Retina (tissue), 1 donor: ENCODE results near the gene TEDC2.
A peak's percentile ranks its signal among the peaks of the same experiment; 100 is the strongest.

ENCODE experiments used
- DNase-seq: peaks from one replicate; pipeline ENCODE4 v3.0.0-alpha.2; 2016

TEDC2 gene

DNA sequence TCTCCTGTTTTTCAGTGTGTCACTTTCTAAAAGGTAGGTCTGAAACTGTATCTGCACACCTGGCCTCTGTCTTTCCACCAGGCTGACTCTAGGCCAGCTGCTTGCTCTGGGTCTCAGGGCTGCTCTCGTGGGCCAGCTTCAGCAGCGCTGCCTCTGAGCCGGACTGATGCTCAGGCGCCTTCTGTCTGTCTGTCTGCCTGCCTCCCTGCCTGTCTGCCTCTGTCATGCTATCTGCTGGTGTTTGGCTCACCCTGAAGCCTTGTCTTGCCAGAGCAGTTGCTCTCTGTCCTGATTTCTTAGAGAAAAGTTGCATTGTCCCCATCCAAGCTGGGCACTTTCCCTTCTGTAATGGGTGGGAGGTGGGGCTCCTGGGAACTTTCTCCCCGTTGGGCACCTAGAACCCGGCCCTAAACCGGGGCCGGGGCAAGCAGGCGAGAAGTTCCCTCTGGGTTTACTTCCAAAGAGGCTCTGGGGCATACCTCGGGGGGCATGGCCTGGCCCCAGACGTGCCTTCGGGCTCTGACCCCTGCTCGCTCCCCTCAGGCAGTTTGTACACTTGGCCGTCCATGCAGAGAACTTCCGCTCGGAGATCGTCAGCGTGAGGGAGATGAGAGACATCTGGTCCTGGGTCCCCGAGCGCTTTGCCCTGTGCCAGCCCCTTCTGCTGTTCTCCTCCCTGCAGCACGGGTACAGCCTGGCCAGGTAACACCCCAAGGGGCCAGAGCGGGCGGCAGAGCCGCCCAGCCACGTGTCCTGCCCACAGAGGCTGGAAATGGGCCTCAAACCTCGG is 38.0 kb downstream of the TEDC2 start:
- DNase-seq: no peak

DNA sequence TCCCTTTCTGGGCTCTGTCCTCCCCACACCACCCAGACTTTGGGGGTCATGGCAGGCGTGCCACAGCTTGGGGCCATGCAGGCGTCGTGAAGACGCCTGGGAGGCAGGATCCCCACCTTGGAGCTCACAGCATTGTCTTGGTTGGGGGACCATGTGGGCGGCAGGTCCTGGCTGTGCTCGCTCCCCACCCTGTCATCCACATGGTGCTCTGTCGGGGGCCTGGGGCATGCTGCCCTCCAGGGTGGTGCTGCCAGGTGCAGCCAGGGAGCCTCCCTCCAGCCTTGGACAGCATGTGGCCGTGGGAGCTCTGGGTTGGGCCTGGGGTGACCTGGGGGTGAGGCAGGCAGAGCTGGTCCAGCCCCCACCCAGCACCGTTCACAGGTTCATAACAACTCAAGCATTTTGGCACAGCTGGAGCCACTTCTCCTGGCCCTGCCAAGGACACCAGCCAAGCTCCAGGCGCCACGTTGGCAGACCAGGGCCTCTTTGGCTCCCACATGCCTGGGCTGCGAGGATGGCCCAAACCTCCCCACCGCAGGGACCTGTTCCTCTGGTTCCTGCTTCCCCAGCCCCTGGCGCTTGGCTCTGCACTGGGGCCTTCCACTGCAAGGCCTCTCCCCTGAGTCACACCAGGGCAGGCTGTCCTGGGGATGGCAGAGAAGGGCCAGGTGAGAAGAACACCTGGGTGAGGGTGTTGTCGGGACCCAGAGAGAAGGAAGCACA is 38.8 kb downstream of the TEDC2 start:
- no peak for DNase-seq

DNA sequence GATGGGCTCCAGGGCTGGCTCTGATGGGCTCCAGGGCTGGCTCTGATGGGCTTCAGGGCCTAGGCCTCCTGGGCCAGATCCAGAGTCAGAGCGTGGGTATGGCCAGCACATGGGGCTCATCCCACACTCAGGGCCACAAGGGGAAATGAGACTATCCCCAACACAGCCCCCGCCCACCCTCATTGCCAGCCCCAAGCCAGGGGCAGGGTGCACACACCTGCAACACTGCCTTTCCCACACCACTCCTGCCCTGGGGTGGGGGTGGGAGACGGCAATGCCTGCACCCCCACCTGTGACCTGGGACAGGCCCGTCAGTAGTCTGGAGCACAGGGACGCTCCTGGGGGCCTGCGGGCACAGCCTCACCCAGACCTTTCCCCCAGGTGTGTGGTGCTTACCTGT is 39.5 kb downstream of the TEDC2 start:
- no peak for DNase-seq

DNA sequence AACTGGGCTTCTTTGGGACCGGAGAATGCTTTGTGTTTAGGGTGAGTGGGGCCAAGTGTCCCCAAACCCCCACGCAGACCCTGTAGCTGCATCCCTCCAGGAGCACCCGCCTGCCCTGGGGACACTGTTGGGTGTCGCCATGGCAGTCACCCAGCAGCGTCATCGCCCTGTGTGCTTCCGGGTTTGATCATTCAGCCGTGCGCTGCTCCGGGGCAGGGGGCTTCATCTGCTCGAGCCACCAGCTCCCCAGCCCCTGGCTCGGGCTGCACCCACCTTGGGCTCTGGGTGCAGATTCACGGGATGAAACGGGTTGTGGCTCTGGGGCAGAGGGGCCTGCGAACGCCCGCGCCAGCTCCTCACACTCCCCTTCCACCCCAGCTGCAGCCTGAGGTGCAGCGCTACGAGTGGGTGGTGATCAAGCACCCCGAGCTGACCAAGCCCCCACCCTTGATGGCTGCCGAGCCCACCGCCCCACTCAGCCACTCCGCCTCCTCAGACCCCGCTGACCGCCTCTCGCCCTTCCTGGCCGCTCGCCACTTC is 40.1 kb downstream of the TEDC2 start:
- DNase-seq: no peak

DNA sequence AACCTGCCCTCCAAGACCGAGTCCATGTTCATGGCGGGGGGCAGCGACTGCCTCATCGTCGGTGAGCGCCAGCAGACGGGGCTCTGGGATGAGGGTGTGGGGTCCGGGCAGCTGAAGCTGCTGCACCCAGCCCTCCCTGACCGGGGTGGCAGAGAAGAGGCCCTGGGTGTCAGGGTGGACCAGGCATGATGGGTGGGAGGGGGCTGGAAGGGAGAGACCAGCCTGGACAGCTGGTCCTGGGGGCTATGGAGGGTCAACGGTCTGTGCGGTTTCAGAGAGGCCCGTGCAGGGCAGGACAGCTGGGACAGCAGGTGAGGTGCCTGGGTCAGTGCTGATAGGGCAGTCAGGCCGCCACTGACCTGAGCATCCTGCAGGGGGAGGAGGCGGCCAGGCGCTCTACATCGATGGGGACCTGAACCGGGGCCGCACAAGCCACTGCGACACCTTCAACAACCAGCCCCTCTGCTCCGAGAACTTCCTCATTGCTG is 40.6 kb downstream of the TEDC2 start:
- DNase-seq: no peak

DNA sequence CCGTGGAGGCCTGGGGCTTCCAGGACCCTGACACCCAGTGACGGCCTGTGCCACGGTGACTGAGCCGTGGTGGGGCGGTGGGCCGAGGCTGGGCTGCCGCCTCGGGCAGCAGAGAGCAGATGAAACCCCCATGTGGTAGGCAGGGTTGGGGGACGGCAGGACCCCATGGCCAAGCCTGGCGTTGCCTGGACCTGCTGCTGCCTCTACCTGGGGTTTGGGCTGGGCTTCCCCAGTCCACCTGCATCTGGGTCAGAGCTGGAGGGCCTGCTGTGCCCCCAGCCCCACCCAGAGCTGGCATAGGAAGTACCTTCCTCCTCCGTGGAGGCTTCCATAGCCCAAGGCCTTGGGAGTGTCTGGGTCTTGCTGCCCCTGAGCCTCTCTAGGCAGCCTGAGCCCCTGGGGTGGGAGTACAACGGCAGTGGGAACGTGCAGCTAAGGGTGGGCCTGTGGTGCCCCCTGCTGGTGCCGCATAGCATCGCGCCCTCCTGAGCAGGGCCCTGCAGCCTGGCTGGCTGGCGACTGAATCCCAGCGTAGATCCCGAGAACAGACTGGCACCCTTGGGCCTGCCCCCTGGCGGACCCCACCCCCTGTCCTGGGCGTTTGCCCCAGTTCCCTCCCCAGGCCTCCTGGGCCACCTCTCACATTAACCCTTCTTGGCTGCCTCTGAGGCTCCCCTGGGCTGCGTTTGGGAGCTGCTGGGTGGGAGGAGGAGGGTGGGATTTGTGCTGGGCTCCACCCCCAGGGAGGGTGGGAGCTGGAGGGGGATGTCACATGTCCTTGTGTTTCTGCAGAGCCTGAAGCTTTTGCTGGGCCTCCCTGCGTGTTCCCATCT is 41.2 kb downstream of the TEDC2 start:
- DNase-seq: peak; percentile 97

- no peak for DNase-seq
Measured at GRCh38 chr16:2501946-2502895, 42.3 kb downstream of the TEDC2 start.

DNA sequence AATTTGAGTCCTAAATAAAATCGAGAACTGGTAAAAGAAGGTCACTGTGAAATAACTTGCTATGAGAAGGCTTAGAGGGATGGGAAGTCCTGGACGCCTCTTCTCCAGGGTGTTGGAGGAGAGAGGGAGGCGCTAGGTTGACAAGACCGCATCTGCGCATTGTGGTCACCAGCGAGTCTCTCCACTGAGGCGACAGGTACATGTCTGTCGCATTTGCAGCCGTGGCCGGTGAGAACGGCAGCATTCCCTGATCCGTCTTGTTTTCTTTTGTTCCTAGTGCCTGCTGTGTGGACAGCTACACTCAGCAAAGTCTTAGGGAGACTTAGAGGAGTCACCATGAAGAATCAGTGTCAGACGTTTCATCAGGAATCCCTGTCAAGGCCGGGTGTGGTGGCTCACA is 45.8 kb downstream of the TEDC2 start:
- no peak for DNase-seq

GRCh38 chr16:2507052-2507659 is 47.2 kb downstream of the TEDC2 start:
- DNase-seq: no peak

DNA sequence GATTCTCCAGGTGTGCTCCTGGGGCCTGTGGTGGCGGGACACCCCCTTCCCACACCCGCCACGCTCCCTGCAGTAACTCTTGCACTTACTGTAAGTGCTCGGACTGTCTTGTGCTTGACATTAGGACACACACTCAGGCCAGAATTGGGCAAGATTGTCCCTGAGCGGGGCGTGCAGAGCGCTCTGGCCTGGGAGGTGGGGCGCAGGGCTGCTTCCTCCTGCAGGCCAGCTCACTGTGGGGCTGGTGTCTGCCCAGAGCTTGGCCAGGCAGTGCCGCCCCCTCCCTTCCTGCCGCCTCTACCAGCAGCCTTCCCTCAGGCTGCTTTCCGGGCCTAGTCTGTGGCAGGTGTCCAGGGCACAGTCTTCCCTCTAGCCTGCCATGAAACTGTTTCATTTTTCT is 47.8 kb downstream of the TEDC2 start:
- no peak for DNase-seq

GRCh38 chr16:2508722-2509400 is 49.0 kb downstream of the TEDC2 start:
- DNase-seq: no peak

DNA sequence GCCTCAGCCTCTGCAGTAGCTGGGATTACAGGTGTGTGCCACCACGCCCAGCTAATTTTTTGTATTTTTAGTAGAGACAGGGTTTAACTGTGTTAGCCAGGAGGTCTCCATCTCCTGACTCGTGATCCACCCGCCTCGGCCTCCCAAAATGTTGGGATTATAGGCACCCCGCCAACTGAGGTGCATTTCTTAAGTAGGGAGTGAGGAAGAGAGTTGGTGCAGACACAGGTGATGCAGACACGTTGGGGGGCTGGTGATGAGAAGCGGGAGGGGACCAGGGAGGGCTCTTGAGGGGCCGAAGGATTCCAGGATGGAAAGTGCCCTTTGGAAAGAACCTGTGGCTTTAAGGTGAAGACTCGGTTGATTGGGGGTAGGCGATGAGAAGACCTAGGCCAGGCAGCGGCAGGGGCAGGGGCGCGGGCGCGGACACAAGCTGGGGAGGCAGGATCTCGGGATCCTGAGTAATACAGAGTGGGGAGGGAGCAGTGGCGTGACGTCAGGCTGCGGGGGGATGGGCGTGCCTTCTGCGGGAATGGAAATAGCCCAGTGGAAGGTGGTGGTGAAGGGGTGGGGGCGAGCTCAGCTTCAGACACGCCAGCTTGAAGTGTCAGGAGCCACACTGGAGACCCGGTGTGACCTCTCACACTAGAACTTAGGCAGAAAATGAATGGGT is 51.4 kb downstream of the TEDC2 start:
- DNase-seq: no peak

- no peak for DNase-seq
Measured at GRCh38 chr16:2511996-2512734, 52.3 kb downstream of the TEDC2 start.

DNA sequence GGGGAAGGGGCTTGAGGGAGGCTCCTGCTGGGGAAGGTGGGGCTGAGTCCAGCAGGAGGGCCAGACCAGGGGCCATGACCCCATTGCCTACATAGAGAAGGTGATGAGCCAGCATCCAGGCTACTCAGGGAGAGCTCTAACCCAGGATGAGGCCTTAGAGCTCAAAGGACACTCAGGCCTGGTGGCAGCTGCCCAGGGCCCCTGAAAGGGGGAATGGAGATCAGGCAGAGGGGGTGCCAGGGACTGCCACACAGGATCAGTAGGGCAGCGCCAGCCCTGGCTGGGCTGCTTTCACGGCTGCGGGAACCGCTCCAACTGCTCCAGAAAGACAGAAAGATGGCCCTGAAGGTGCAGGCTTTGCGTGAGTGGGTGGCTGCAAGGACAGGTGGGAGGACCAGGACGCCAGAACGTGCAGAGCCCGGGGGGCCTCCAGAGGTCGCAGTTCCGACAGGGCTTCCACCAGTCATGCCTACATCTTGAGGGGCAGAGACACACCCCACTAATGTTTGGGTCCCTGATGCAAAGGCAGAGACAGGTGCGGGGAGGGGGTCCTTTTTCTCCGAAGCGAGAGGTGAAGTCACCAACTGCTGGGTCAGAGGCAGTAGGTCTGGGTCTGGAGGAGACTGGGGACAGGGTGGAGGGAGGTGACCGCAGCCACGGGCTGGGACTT is 53.0 kb downstream of the TEDC2 start:
- DNase-seq: no peak

DNA sequence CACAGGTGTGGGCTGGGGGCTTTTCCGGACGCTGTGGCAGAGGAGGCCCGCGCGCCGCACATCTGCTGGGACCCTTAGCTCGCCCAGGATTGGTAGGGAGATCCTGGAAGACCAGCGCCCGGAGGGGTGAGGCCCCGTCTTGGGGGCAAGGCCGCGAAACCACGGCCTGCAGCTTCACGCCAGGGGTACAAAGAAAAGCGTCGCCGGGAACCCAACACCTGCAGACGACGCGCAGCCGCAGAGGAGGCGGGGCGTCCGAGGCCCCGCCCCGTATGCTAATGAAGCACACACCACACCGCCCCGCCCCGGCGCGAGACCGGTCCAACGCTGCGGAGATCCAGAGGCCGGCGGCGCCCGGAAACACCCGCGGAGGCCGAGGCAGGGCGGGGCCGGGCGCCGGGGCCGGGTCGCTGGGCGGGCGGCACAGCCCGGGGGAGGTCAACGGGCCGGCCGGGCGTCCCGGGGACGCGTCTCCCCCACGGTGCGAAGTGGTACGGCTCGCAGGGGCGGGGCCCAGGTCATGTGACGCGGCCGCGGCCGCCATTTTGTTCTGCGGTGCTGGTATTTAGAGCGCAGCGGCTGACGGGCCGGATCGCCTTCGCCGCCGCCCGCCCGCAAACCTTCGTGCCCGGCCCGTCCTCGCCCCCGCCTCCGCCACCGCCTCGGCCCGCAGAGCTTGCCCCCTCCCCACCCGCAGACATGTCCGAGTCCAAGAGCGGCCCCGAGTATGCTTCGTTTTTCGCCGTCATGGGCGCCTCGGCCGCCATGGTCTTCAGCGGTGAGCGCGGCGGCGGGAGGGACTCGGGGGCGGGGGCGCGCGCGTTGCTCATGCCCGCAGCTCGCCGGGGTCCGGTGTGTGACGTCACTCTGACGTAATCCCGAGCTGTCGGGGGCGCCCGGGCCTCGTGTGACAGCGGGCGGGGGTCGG is 53.8 kb downstream of the TEDC2 start, which contains the start of gene ATP6V0C:
ATP6V0C (plus strand) TSS at position 548 of the 928 bp plus-strand sequence; CDS start at position 700, 152 bp downstream.
- DNase-seq: peak; percentile 93
